ENCODE data around the gene TRPM5. TPM values are rescaled to one million over a fixed set of nuclear protein-coding genes. Genes with fewer than 3 reads are reported as not detected.

The TRPM5 gene
- total RNA-seq, 4 donors from 2014 or later = not detected

DNA sequence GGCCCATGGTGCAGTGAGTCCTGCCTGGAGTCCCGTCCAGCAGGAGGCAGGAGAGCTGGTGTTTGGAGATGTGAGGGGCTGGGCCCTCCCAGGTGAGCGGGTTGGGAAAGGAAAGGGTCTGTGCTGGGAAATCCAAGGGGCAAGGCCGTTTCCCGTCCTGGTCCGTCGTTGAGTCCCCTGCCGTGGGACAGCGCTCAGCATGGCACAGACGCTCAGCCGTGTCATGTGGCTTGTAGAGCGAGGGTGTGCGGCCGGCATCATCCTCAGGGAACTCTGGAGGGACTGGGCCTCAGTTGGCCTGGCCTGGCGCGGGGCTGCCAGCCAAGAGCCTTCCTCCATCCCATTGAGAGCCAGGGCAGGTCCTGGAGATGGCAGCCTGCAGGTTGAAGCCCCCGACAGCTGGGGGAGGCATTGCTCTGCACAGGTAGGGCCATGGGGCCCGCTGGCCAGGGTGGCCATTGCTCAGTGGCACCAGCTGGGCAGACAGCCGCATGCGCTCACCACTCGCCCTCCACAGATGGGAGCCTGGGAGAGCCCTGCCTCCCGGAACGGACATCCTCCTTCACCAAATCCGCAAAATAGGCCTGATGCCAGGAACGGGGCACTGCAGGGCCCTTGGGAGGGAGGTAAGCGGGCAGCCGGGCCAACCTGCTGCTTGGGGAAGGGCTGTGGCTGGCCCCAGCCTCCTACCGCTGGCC is 29.2 kb upstream of the TRPM5 start:
- no peak for TF ChIP-seq POLR2A (IDR thresholded peaks at IDR 0.05)
- intact Hi-C loops (cut with DNase I; ENCODE audit: low total_unique reads) (no loop called here), in situ Hi-C loops (cut with MboI; ENCODE audit: low sequenced_read_pairs in 4 of 4) (no loop called here)
- H3K9me3 ChIP-seq = no peaks in the 10 kb centered on the region
- no peak for DNase-seq
- H3K36me3 ChIP-seq = no peaks in the 10 kb centered on the region
- no peak for ATAC-seq
- peaks cover 3 to 6% (median 4%) of the 10 kb centered on the region in 3 donors for H3K27me3 ChIP-seq
- H3K27ac ChIP-seq = no peak overlapping the region
- H3K4me1 ChIP-seq = no peaks in the 10 kb centered on the region
- no peak overlapping the region for H3K4me3 ChIP-seq

DNA sequence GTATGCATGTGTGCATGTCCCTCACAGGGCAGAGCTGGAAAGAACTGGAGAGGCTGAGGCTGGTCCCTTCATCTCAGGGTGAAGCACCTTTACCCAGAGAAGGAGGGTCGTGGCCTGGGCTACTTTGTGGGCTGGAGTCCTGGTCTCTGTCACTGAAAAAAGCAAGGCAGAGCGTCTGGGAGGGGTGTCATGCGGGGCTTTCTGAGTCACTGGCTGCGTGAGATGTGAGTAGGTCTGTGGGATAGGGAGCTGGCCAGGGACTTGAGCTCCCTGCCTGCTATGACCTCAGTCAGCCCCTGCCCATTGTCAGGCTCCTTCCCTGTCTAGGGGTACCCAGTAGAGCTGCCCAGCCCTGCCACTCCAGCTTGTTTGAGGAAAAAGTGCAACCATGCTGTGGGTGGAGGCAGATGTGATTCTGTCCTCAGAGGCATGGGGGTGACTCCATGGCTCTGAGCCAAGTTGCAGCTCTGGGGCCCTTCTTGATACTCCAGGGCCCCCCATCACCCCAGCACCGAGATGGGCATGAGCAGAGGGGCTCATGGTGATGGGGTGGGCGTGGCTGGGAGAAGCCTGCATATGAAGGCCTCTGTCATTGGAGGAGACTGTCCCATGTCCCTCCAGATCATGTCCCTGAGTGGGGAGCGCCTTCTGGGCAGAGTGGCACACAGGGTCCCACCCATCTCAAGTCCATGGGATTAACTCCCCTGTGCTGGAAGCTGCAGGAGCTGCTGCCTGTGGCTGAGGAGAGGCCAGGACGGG is 28.3 kb upstream of the TRPM5 start:
- Histone ChIP-seq H3K27me3 (peaks cover 3 to 6% (median 4%) of the 10 kb centered on the region in 3 donors), H3K36me3 (no peaks in the 10 kb centered on the region), H3K4me3 (no peak overlapping the region), H3K27ac (no peak overlapping the region), H3K4me1 (no peaks in the 10 kb centered on the region), H3K9me3 (no peaks in the 10 kb centered on the region)
- TF ChIP-seq, protein P1, sequence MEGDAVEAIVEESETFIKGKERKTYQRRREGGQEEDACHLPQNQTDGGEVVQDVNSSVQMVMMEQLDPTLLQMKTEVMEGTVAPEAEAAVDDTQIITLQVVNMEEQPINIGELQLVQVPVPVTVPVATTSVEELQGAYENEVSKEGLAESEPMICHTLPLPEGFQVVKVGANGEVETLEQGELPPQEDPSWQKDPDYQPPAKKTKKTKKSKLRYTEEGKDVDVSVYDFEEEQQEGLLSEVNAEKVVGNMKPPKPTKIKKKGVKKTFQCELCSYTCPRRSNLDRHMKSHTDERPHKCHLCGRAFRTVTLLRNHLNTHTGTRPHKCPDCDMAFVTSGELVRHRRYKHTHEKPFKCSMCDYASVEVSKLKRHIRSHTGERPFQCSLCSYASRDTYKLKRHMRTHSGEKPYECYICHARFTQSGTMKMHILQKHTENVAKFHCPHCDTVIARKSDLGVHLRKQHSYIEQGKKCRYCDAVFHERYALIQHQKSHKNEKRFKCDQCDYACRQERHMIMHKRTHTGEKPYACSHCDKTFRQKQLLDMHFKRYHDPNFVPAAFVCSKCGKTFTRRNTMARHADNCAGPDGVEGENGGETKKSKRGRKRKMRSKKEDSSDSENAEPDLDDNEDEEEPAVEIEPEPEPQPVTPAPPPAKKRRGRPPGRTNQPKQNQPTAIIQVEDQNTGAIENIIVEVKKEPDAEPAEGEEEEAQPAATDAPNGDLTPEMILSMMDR (IDR thresholded peaks at IDR 0.05 in 4 of 5, conservative IDR thresholded peaks at IDR 0.05 in 1 of 5) = no peak
- no peak for TF ChIP-seq POLR2A (IDR thresholded peaks at IDR 0.05)
- in situ Hi-C loops (cut with MboI; ENCODE audit: low sequenced_read_pairs in 4 of 4) (no loop called here), intact Hi-C loops (cut with DNase I; ENCODE audit: low total_unique reads) (no loop called here)
- DNase-seq (no peak), ATAC-seq (no peak)

DNA sequence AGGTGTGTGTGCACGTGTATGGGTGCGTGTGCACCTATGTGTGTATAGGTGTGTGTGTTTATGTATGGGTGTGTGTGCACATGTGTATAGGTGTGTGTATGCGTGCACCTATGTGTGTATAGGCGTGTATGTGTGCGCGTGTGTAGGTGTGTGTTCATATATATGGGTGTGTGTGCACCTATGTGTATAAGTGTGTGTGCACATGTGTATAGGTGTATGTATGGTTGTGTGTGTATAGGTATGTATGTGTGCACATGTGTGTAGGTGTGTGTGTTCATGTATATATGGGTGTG is 27.4 kb upstream of the TRPM5 start:
- in situ Hi-C loops (cut with MboI; ENCODE audit: low sequenced_read_pairs in 4 of 4) = no loop called here
- no peaks in the 10 kb centered on the region for H3K9me3 ChIP-seq
- H3K4me3 ChIP-seq = no peak overlapping the region
- H3K27me3 ChIP-seq = peaks cover 3 to 6% (median 4%) of the 10 kb centered on the region in 3 donors
- H3K27ac ChIP-seq = no peak overlapping the region
- no peak for DNase-seq
- H3K36me3 ChIP-seq = no peaks in the 10 kb centered on the region
- H3K4me1 ChIP-seq = no peaks in the 10 kb centered on the region
- TF ChIP-seq, protein P1 (IDR thresholded peaks at IDR 0.05 in 4 of 5, conservative IDR thresholded peaks at IDR 0.05 in 1 of 5) = no peak
- TF ChIP-seq POLR2A (IDR thresholded peaks at IDR 0.05) = no peak
- intact Hi-C loops (cut with DNase I; ENCODE audit: low total_unique reads) = no loop called here
- ATAC-seq = no peak

DNA sequence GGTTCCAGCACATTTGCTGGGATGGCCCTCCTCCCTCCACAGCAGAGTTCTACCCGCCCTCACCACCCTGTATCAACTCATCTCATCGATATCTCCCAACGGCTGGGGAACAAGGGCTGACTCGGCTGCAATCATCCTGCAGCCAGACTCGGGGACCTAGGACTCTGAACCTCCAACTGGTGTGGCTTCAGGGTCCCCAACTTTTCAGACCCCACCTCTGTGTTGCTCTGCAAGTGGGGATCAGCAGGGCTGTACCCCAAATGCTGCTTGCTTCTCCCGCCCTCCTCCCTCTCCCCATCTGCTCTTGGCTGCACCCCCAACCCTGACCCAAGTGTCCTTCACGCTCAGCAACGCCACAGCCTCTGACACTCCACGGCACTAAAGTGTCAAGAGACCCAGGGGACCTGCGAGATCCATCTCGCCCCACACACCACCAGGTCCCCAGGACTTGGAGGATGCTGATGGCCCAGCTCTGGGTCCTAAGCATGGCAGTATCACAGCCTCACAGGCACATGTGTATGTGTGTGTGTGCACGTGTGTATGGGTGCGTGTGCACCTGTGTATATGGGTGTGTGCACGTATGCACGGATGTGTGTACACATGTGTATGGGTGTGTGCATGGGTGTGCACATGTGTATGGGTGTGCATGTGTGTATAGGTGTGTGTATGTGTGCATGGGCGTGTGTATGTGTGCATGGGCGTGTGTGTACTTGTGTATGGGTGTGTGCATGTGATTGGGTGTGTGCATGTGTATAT is 26.9 kb upstream of the TRPM5 start:
- no peak for TF ChIP-seq POLR2A (IDR thresholded peaks at IDR 0.05)
- TF ChIP-seq, protein P1 (IDR thresholded peaks at IDR 0.05 in 4 of 5, conservative IDR thresholded peaks at IDR 0.05 in 1 of 5) = no peak
- in situ Hi-C loops (cut with MboI; ENCODE audit: low sequenced_read_pairs in 4 of 4) = no loop called here
- DNase-seq (no peak), ATAC-seq (no peak)
- intact Hi-C loops (cut with DNase I; ENCODE audit: low total_unique reads) = no loop called here
- Histone ChIP-seq H3K27ac (no peak overlapping the region), H3K27me3 (peaks cover 3 to 6% (median 4%) of the 10 kb centered on the region in 3 donors), H3K36me3 (no peaks in the 10 kb centered on the region), H3K9me3 (no peaks in the 10 kb centered on the region), H3K4me3 (no peak overlapping the region), H3K4me1 (no peaks in the 10 kb centered on the region)

DNA sequence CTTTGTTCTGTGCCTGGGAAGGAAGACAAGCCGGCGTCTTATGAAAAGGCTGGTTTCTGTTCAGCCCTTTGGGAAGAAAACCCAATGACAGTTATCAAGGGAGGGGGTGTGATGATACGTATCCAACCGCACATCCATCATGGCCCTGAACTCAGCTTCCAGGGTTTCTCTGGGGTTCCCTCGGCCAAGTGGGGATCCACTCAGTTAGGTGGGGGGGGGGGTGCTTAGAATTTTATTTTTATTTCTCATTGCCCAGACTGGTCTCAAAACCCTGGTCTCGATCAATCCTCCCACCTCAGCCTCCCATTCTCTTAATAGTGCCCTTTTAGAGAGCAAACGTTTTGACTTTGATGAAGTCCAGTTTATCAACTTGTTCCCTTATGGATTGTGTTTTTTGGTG is 26.2 kb upstream of the TRPM5 start:
- Histone ChIP-seq H3K4me3 (no peak overlapping the region), H3K27ac (no peak overlapping the region), H3K36me3 (no peaks in the 10 kb centered on the region), H3K9me3 (no peaks in the 10 kb centered on the region), H3K4me1 (no peaks in the 10 kb centered on the region), H3K27me3 (peaks cover 3 to 6% (median 4%) of the 10 kb centered on the region in 3 donors)
- in situ Hi-C loops (cut with MboI; ENCODE audit: low sequenced_read_pairs in 4 of 4) (no loop called here), intact Hi-C loops (cut with DNase I; ENCODE audit: low total_unique reads) (no loop called here)
- no peak for TF ChIP-seq POLR2A (IDR thresholded peaks at IDR 0.05)
- TF ChIP-seq, protein P1 (IDR thresholded peaks at IDR 0.05 in 4 of 5, conservative IDR thresholded peaks at IDR 0.05 in 1 of 5) = no peak
- DNase-seq (no peak), ATAC-seq (no peak)

All from gastrocnemius medialis (tissue), 4 donors.